Limb (tissue), 2 donors: ENCODE data around the gene DHX16.

Experiments
- DNase-seq, 2 donors: peaks; one replicate each; pipeline ENCODE4 v3.0.0-alpha.2; 2016; ENCODE audit errors: extremely low spot score in 2 of 2

Gene DHX16

GRCh38 chr6:30610065-30610464 lies 62.7 kb downstream of the DHX16 start:
- no peak for DNase-seq

GRCh38 chr6:30603961-30604360 lies 68.8 kb downstream of the DHX16 start:
- no peak for DNase-seq
